PC-3 (cell line): ENCODE data around the gene NXPH2.
A peak's percentile ranks its signal among the peaks of the same experiment; 100 is the strongest.

Source experiments
- CTCF ChIP-seq: fragments of 300-600 bp; sonication (generic); conservative IDR thresholded peaks from 2 replicates; pipeline ENCODE4 v1.5.1; 2017; ENCODE audit warnings: antibody characterized with exemption, low read depth, mild to moderate bottlenecking, low read length
- EZH2 ChIP-seq: fragments of 300-600 bp; sonication (generic); IDR thresholded peaks from one replicate; pipeline ENCODE4 v1.6.1; 2017; ENCODE audit warnings: antibody characterized with exemption, mild to moderate bottlenecking, low read length; ENCODE audit not compliant: unreplicated experiment

GRCh38 chr2:138829326-138829919 is 49.2 kb upstream of the NXPH2 start:
- peak; percentile 82 for TF ChIP-seq CTCF
- TF ChIP-seq EZH2 = no peak
